GM21529 (cell line): ENCODE measurements around the gene DNAAF2.
"Not testable (repeated sequence)": the region's sequence is repeated elsewhere in the genome, so short reads cannot be mapped to it uniquely, and the experiment has no call there.

Experiments
- ATAC-seq: cut with Tn5 transposase; IDR thresholded peaks from one replicate; pipeline ENCODE4 v1.9.1; 2021; ENCODE audit not compliant: unreplicated experiment

DNAAF2 gene, protein sequence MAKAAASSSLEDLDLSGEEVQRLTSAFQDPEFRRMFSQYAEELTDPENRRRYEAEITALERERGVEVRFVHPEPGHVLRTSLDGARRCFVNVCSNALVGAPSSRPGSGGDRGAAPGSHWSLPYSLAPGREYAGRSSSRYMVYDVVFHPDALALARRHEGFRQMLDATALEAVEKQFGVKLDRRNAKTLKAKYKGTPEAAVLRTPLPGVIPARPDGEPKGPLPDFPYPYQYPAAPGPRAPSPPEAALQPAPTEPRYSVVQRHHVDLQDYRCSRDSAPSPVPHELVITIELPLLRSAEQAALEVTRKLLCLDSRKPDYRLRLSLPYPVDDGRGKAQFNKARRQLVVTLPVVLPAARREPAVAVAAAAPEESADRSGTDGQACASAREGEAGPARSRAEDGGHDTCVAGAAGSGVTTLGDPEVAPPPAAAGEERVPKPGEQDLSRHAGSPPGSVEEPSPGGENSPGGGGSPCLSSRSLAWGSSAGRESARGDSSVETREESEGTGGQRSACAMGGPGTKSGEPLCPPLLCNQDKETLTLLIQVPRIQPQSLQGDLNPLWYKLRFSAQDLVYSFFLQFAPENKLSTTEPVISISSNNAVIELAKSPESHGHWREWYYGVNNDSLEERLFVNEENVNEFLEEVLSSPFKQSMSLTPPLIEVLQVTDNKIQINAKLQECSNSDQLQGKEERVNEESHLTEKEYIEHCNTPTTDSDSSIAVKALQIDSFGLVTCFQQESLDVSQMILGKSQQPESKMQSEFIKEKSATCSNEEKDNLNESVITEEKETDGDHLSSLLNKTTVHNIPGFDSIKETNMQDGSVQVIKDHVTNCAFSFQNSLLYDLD

GRCh38 chr14:49634547-49635334 is at the start of gene DNAAF2:
Gene DNAAF2 (minus strand): TSS chr14:49635244. CDS start chr14:49635149, 95 bp downstream.
- peak; percentile 27 for ATAC-seq

DNA sequence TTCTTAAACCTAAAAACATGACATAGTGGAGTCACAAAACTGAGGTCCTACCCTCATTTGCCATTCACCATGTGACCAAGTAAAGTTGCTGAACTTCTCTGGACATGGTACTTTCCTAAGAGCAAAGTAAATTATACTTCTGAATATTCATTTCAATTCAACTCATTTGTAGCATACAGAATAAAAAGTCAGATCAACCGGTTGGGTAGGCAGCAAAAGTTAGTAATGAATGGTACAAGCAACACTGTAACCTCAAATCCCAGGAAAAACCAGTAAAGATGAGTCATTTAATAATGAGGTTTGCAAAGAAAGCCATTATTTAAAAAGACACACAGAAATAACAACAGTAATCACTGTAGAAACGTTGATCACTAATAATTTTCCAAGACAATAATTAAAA is 44.2 kb upstream of the DNAAF2 start:
- ATAC-seq = no peak

- no peak for ATAC-seq
Measured at GRCh38 chr14:49677643-49678042, 42.6 kb upstream of the DNAAF2 start.

- no peak for ATAC-seq
Measured at GRCh38 chr14:49673586-49673985, 38.5 kb upstream of the DNAAF2 start.

DNA sequence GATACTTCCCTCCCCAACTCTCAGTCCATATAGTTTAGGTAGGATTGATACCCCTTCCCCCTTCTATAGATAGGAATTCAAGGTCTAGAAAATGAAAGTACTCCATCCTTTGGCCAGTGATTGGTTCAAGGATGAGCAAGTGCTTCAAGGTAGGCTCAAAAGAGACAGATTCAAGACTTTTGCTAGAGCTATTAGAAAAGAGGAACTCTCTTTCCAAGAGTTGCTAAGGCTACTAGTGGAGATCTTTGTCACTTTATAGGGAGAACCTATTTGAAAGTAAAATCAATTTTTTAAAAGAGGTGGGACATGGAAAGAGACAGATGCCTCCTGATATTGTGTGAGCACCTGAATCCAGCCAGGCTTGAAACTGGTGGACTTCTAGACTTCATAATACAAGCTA is 35.4 kb upstream of the DNAAF2 start:
- no peak for ATAC-seq

GRCh38 chr14:49659526-49660455 is 24.7 kb upstream of the DNAAF2 start:
- no peak for ATAC-seq

DNA sequence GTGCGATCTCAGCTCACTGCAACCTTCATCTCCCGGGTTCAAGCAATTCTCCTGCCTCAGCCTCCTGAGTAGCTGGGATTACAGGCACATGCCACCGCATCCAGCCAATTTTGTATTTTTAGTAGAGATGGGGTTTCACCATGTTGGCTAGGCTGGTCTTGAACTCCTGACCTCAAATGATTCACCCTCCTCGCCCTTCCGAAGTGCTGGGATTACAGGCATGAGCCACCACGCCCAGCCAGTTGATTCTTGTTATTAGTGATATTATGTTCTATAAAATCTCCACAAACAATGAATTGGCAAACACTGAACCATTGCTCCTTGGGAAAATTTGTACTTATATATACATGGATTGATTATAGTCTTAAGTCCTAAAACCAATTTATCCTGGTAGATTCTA is 22.5 kb upstream of the DNAAF2 start:
- ATAC-seq = not testable (repeated sequence)

DNA sequence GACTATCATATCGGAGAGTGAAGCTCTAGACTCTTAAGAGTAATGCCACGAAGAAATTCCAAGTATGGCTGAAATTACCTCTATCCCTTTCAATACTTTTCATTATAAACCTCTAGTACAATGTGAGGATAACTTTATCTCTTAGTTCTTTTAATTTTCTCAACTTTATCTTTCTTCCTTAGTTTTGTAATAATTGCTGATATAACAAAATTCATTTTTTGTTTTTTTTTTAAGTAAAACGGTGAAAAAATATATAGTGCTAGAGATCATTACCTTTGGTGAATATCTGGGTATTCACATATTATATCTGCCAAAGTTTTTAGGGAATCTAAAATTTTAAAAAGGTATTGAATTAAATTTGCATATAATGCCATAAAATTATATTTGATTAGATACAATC is 19.5 kb upstream of the DNAAF2 start:
- ATAC-seq = no peak

- ATAC-seq = no peak
Measured at GRCh38 chr14:49653508-49653907, 18.5 kb upstream of the DNAAF2 start.

- peak; percentile 9 for ATAC-seq
Measured at GRCh38 chr14:49642163-49642562, 7.1 kb upstream of the DNAAF2 start.

DNA sequence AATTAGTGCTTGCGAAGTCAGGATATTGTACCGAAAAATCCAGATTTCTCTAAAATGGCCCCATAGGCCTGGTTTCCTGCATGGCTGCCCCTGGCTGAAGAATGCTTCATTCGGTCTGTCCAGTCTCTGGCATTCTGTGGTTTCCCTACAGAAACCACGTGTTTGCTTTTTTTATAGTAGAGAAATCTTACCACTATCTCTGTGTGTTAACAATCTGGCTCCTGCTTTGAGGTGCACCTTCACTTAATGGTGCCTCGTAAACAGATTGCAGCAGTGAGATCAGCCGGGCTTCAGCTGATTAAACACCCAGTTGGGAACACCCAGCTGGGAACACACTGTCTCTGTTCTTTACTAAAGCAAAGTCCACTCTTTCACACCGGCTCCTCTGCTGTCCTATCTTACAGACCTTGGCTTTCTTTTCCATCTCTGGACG is 6.7 kb upstream of the DNAAF2 start:
- ATAC-seq = peak; percentile 51

DNA sequence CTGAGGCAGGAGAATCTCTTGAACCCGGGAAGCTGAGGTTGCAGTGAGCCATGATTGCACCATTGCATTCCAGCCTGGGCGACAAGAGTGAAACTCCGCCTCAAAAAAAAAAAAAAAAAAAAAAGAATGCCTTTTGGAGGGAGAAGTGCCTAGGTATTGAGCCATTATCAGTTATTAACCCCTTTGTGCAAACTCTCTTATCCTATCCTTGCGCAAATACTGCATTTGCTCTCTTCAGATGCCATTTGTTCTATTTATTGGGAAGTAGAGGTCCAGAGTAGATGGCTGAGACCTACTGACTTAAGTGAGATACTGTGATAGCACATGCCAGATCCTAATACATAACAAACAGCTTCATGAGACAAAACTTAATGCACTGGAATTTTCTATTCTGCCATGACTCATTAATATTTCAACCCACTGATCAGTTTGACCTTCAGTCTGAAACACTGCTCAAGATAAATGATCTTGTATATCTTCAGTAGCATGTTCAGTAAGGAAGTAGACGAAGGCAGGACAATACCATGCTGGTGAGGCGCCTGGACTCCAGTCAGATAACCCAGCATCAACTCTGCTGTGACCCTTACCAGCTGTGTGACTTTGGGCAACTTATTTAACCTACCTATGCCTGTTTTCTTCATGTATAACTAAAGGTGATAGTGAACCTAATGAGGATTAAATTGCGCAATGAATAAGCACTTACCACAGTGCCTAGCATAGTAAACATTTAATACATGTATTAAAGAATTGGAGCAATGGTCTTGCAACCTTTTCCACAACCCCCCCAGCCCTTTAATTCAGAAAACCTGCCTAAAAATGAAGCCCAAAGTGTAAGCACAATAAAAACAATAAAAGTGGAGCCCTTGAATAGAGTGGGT is 5.7 kb upstream of the DNAAF2 start:
- no peak for ATAC-seq

- ATAC-seq = no peak
Measured at GRCh38 chr14:49637534-49638078, 2.6 kb upstream of the DNAAF2 start.

DNA sequence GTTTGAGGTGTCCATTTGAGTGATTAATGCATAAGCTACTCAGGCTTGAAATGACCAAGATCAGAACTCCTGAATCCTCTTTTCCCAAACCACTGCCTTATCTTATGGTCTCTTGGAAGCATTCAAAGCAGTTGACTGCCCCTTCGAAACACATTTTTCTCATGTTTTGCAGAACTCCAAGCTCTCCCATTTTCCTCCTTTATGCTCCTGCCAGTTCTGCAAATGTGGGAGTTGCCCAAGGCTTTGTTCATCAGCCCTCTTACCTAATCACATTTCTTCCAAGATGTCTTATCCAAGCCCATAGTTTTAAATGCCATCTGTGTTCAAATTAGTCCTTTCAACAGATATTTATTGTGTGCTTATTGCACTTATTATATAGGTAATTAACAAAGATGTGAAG is 1.8 kb upstream of the DNAAF2 start:
- no peak for ATAC-seq

DNA sequence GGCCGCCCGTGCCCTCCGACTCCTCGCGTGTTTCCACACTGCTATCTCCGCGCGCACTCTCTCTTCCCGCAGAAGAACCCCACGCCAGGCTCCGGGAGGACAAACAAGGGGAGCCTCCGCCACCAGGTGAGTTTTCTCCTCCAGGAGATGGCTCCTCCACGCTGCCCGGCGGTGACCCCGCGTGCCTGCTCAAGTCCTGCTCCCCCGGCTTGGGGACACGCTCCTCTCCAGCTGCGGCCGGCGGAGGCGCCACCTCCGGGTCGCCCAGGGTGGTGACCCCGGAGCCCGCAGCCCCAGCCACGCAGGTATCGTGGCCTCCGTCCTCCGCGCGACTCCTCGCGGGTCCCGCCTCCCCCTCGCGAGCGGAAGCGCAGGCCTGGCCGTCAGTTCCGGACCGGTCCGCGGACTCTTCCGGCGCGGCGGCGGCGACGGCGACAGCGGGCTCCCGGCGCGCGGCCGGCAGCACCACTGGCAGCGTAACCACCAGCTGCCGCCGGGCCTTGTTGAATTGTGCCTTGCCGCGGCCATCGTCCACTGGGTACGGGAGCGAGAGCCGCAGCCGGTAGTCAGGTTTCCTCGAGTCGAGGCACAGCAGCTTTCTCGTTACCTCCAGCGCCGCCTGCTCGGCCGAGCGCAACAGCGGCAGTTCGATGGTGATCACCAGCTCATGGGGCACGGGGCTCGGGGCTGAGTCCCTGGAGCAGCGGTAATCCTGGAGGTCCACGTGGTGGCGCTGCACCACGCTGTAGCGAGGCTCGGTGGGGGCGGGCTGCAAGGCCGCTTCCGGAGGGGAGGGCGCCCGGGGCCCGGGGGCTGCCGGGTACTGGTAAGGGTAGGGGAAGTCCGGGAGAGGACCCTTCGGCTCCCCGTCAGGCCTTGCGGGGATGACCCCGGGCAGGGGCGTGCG is 1.2 kb downstream of the DNAAF2 start:
- peak; percentile 74 for ATAC-seq

- ATAC-seq = no peak
Measured at GRCh38 chr14:49623941-49624839, 10.9 kb downstream of the DNAAF2 start.

DNA sequence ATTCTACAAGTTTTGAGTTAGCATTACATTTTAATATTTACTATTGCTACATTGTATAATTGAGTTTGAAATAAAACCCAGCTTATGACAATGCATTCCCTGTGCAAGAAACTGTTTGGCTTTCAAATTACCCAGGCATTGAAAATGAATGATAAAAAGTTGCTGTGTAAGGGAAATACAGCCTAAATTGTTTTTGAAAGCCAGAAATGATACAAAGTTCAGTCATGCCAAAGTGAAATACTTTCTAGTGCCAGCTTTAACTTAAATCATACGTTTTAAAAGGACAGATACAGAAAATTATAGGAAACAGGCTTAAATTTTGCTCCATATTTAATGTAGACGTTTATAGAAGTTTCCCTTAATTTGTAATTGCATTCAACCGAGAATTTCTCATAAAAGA is 11.7 kb downstream of the DNAAF2 start:
- no peak for ATAC-seq
